Esophagus muscularis mucosa (tissue), 4 donors: ENCODE measurements around the gene MBL2.

Source experiments
- CTCF ChIP-seq, 3 experiments: fragments of 200-600 bp in 2 of 3; fragments of 450-650 bp in 1 of 3; sonication (generic) in 2 of 3; IDR thresholded peaks; one replicate each; pipeline ENCODE4 v1.5.1; 2017 to 2019; ENCODE audit warnings: antibody characterized with exemption in 3 of 3, mild to moderate bottlenecking in 2 of 3, moderate library complexity in 1 of 3
- EP300 ChIP-seq: sonication (generic); formaldehyde crosslinking; IDR thresholded peaks from one replicate; pipeline ENCODE4 v1.6.1; 2017; ENCODE audit warnings: antibody characterized with exemption
- POLR2A ChIP-seq: fragments of 450-650 bp; IDR thresholded peaks from one replicate; pipeline ENCODE4 v1.6.1; 2017; ENCODE audit warnings: antibody characterized with exemption, moderate library complexity, mild to moderate bottlenecking, low read depth
- POLR2AphosphoS5 ChIP-seq, 2 donors: sonication (generic); formaldehyde crosslinking; IDR thresholded peaks; one replicate each; pipeline ENCODE4 v1.6.1; 2017; ENCODE audit warnings: antibody characterized with exemption in 2 of 2

DNA sequence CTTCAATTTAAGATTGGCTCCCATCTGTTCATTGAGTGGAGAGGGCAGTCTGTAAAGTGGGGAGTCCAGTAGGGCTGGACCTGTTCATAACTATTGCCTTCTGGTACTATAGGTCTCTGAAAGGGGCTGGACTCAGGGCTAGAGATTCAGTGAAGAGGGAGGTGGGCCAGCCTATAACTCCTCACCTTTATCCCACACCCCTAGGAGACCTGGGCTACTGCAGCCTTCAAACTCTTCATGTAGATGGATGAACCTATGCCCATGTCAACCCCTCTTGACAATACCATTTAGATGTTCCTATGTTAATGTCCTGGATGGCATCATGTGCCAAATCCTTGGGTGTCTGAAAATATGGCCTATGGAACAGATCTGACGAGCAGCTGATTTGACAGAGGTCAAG, 22.0 kb downstream of the MBL2 start:
- TF ChIP-seq EP300 = no peak
- no peak for TF ChIP-seq POLR2A
- no peak for TF ChIP-seq POLR2AphosphoS5 (IDR thresholded peaks at IDR 0.05)
- TF ChIP-seq CTCF (IDR thresholded peaks at IDR 0.05) = no peak
